GM21526 (cell line): ENCODE results near the gene PIK3CA.
"Not testable (repeated sequence)": the region's sequence is repeated elsewhere in the genome, so short reads cannot be mapped to it uniquely, and the experiment has no call there.

Experiments
- ATAC-seq: cut with Tn5 transposase; IDR thresholded peaks from one replicate; pipeline ENCODE4 v1.9.1; 2021; ENCODE audit warnings: moderate library complexity; ENCODE audit not compliant: unreplicated experiment, low FRiP score

The PIK3CA gene

GRCh38 chr3:179147873-179148615, at the start of gene PIK3CA:
TSS of gene PIK3CA (plus strand) at chr3:179148357. CDS start at chr3:179198826, 50,469 bp downstream.
- ATAC-seq: peak; percentile 74

DNA sequence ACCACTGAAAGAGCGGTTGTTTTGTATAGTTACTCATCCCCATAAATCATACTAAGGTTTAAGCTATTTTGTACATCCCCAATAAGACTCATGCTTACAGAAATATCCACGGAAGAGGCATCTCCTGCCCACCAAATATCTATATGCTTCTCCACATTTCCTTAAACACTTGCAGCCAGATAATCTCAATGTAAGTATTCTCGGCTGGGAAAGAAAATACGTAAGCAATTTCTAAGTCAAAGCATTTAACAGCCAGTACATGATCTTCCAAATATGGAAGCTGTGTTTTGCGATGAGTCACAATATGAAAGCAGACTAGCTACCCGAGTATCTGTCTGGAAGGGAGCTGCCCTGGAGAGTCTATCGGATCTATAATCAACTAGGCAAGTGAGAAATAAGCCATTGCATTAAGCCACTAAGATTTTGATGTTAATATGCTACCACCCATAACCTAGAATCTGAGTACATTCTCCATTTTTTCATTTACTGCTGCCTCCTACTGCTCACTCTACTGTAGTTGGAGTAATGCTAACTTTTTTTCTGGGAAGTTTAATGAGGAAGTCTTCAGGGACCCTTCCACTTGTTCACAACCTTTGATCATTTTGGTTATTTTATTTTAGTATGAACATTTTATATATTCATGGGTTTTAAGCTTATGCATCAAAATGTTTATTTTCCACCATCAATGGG, 49.6 kb upstream of the PIK3CA start:
- no peak for ATAC-seq

DNA sequence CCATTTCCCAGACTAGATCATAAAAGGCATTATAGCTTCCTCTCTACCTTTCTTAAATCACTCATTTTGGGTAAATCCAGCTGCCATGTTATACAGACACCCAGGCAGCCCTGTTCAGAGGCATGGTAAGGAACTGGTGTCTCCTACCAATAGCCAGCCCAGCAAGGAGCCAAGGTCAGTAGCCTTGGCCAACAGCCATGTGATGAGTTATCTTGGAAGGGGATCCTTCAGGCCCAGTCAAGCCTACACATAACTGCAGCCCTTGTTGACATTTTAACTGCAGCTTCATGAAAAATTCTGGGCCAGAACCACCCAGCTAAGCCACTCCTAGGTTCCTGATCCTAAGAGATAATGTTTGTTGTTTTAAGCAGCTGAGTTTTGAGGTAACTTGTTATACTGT, 47.5 kb upstream of the PIK3CA start:
- ATAC-seq: no peak

- no peak for ATAC-seq
These were observed 42.3 kb upstream of the PIK3CA start for GRCh38 chr3:179105881-179106280.

- ATAC-seq: no peak
These were observed 40.5 kb upstream of the PIK3CA start for GRCh38 chr3:179107617-179108016.

- no peak for ATAC-seq
These were observed 40.1 kb upstream of the PIK3CA start for GRCh38 chr3:179108086-179108485.

GRCh38 chr3:179113903-179114302, 34.3 kb upstream of the PIK3CA start:
- no peak for ATAC-seq

DNA sequence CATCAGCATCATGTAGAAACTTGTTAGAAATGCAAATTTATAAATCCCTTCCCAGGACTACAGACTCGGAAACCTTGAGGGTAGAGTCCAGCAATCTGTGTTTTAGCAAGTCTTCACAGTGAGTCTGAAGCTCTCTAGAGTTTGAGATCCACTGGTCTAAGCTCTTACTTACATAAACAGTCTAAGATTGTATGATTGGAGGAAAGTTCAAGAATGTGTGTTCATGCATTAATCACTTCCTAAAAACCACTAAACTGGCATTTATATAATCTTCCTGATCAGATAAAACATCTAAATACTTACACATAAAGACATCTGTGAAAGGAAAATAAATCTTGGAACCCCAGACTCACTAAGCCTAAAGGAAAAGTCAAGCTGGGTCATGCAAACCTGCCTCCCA, 32.7 kb upstream of the PIK3CA start:
- not testable (repeated sequence) for ATAC-seq

DNA sequence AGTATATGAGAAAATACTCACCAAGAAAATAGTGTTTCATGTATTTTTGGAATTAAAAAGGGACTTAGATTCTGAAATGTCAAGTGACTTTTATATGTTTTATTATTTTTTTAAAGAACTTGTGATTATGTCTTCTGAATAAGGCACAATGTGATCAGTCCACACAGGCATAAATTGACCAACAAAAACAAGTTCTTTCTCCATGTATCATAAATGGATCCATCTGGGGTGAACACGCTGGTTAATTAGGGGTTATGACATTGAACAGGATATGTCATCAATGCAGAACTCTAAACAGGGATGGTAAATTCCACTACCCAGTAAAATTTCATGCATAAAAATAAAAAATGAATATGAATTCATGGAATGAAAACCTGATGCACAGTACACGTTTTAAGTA, 31.3 kb upstream of the PIK3CA start:
- ATAC-seq: no peak

- ATAC-seq: not testable (repeated sequence)
These were observed 15.8 kb upstream of the PIK3CA start for GRCh38 chr3:179132191-179132890.

GRCh38 chr3:179133575-179133974, 14.6 kb upstream of the PIK3CA start:
- ATAC-seq: no peak

DNA sequence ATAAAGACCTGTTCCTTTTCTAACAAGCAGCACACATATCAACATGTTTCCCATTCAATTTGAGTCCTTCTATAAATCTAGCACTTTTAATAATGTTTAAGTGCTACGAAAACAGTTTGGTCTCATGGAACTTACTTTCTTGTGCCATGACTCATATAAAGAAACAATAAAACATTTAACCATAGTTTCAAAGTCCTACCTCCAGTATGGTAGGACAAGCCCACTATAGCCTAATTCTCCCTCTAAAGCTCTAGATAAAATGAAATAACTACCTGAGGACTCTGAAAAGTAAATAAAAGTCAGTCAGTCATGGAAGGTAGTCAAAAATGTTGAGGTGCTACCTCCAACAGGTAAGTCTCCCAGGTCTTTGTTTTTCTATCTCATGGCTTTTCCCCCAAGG, 12.0 kb upstream of the PIK3CA start:
- ATAC-seq: no peak

- ATAC-seq: no peak
These were observed 6.3 kb upstream of the PIK3CA start for GRCh38 chr3:179141890-179142289.

DNA sequence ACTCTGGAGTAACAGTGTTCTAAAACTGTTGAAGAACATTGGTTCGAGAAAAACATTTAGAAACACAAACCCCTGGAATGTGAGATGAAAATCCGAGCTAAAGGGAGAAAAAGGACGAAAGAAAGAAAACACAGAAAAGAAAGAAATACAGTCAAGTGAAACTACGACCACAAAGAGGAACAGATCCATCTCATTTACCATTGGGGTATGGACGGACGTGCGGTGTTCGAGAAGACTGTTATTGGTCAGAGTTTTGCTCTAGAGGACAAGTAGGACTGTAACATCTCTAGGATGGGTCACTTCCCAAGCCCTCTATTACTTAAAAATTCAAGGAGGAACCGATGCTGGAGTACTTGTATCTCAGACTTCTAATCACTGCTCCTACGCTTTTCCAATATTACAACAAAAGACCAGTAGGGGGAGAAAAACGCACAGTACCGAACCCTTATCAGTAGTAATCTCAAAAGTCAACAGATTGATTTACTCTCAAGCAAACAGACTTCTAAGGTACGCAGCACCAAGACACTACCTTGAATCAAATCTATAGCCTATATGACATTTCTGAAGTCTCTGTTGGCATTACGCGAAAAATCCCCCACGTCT, 1.1 kb upstream of the PIK3CA start:
- peak; percentile 31 for ATAC-seq

GRCh38 chr3:179147514-179147872, 664 bp upstream of the PIK3CA start:
- peak; percentile 40 for ATAC-seq

- peak; percentile 20 for ATAC-seq
These were observed 654 bp downstream of the PIK3CA start for GRCh38 chr3:179148616-179149405.

GRCh38 chr3:179149406-179149867, 1.3 kb downstream of the PIK3CA start:
- ATAC-seq: no peak

DNA sequence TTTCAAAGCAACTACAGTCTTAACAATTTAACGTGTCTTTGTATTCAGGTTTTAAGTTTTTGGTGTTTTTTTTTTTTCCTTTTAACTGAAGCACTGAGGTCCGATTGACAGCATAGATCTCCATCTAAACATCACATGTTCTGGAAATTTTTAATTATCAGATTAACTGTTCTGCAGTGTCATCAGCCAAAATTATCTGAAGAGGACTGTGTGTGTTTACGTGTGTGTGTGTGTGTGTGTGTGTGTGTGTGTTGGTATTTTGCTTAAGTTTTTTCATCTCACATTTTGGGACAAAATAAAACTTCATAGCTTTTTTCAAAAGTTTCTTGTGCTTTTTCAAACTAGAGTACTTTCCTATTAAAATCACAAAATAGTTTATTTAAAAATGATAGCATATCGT, 1.8 kb downstream of the PIK3CA start:
- ATAC-seq: no peak

GRCh38 chr3:179150610-179151009, 2.5 kb downstream of the PIK3CA start:
- no peak for ATAC-seq

GRCh38 chr3:179151474-179151873, 3.3 kb downstream of the PIK3CA start:
- ATAC-seq: no peak
